Stimulated activated CD8-positive, alpha-beta memory T cell treated with anti-CD3 and anti-CD28 coated beads, Interleukin-15, amount 100 ng/mL, for 48 hours (primary cell): ENCODE data around the gene HM13.
A peak's percentile ranks its signal among the peaks of the same experiment; 100 is the strongest.
"Not testable (repeated sequence)": the region's sequence is repeated elsewhere in the genome, so short reads cannot be mapped to it uniquely, and the experiment has no call there.

ENCODE experiments used
- DNase-seq, 2 donors: peaks; one replicate each; pipeline ENCODE4 v3.0.0-alpha.2; 2020; ENCODE audit warnings: low read depth in 2 of 2

Gene HM13

GRCh38 chr20:31502884-31503673, 11.2 kb upstream of the HM13 start:
- peak; percentile 55 to 64 for DNase-seq

- DNase-seq, result no peak
These were observed 8.3 kb upstream of the HM13 start for GRCh38 chr20:31505903-31506302.

GRCh38 chr20:31508517-31509244, 5.6 kb upstream of the HM13 start:
- DNase-seq, result no peak

- no peak for DNase-seq
These were observed 981 bp downstream of the HM13 start for GRCh38 chr20:31515072-31515774.

GRCh38 chr20:31515775-31516107, 1.5 kb downstream of the HM13 start:
- no peak for DNase-seq

GRCh38 chr20:31516166-31516565, 1.9 kb downstream of the HM13 start:
- no peak for DNase-seq

- no peak for DNase-seq
These were observed 2.4 kb downstream of the HM13 start for GRCh38 chr20:31516651-31517050.

- no peak for DNase-seq
These were observed 3.1 kb downstream of the HM13 start for GRCh38 chr20:31517373-31517772.

- not testable (repeated sequence) for DNase-seq
These were observed 7.0 kb downstream of the HM13 start for GRCh38 chr20:31521267-31521666.

- no peak for DNase-seq
These were observed 8.5 kb downstream of the HM13 start for GRCh38 chr20:31522731-31523130.

GRCh38 chr20:31523361-31524283, 9.4 kb downstream of the HM13 start:
- DNase-seq, result no peak

- no peak for DNase-seq
These were observed 13.0 kb downstream of the HM13 start for GRCh38 chr20:31527266-31527665.

- DNase-seq, result no peak
These were observed 21.1 kb downstream of the HM13 start for GRCh38 chr20:31535298-31535697.

- DNase-seq, result no peak
These were observed 22.3 kb downstream of the HM13 start for GRCh38 chr20:31536575-31536974.

- no peak for DNase-seq
These were observed 23.1 kb downstream of the HM13 start for GRCh38 chr20:31537116-31537871.

GRCh38 chr20:31537890-31538289, 23.6 kb downstream of the HM13 start:
- DNase-seq, result no peak

- no peak for DNase-seq
These were observed 24.1 kb downstream of the HM13 start for GRCh38 chr20:31538326-31538725.

- not testable (repeated sequence) for DNase-seq
These were observed 25.4 kb downstream of the HM13 start for GRCh38 chr20:31539636-31540035.

- DNase-seq, result no peak
These were observed 26.2 kb downstream of the HM13 start for GRCh38 chr20:31540406-31540805.

- peak; percentile 21 to 40 for DNase-seq
These were observed 28.1 kb downstream of the HM13 start for GRCh38 chr20:31542201-31542842.
